ENCODE measurements around the gene MIR17HG.

Gene MIR17HG

DNA sequence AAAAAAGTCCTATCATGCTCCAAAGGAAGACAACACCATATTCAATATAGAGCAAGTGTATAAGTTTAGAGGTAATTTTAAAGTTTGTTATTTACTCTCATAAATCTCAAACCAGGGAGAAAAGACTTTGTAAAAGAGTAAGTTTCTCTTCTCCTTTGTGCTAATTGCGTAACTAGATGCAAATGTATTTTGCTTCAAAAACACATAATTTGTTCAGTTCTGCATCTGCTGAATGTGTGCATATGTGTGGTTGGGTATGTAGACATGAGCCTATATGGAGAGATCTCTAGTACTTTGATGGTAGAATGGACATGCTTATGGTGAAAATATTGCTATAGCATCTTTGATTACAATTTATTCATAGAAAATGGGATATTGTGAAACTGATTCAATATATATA is 17.8 kb upstream of the MIR17HG start:
- DNase-seq: no peak
- TF ChIP-seq EZH2 (optimal IDR thresholded peaks at IDR 0.05; ENCODE audit: low read depth, low read length): no peak
- TF ChIP-seq, protein P1, sequence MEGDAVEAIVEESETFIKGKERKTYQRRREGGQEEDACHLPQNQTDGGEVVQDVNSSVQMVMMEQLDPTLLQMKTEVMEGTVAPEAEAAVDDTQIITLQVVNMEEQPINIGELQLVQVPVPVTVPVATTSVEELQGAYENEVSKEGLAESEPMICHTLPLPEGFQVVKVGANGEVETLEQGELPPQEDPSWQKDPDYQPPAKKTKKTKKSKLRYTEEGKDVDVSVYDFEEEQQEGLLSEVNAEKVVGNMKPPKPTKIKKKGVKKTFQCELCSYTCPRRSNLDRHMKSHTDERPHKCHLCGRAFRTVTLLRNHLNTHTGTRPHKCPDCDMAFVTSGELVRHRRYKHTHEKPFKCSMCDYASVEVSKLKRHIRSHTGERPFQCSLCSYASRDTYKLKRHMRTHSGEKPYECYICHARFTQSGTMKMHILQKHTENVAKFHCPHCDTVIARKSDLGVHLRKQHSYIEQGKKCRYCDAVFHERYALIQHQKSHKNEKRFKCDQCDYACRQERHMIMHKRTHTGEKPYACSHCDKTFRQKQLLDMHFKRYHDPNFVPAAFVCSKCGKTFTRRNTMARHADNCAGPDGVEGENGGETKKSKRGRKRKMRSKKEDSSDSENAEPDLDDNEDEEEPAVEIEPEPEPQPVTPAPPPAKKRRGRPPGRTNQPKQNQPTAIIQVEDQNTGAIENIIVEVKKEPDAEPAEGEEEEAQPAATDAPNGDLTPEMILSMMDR (IDR thresholded peaks at IDR 0.05; ENCODE audit: low read length): no peak
- no peak for TF ChIP-seq EZH2phosphoT487 (IDR thresholded peaks at IDR 0.05; ENCODE audit: low read length)
- H3K4me3 ChIP-seq (ENCODE audit: low read length): no peak overlapping the region
- peaks cover 4% of the 10 kb centered on the region; the same call in 1 of the 2 replicates for H3K4me1 ChIP-seq (ENCODE audit: low read length)
- no peaks in the 10 kb centered on the region for H3K27me3 ChIP-seq (replicated peaks; ENCODE audit: insufficient read depth, low read length)
- no peak overlapping the region for H3K4me2 ChIP-seq (ENCODE audit: low read depth, low read length)
- no peak overlapping the region for H3K27ac ChIP-seq (ENCODE audit: low read length)
- no peaks in the 10 kb centered on the region for H3K79me2 ChIP-seq (ENCODE audit: low read length)
- H3K36me3 ChIP-seq (replicated peaks; ENCODE audit: insufficient read depth, low read length): no peaks in the 10 kb centered on the region
- no peak overlapping the region for H2AFZ ChIP-seq (ENCODE audit: low read length)
- H4K20me1 ChIP-seq (ENCODE audit: insufficient read depth, low read length): no peaks in the 10 kb centered on the region
- no peaks in the 10 kb centered on the region for H3K9me2 ChIP-seq (replicated peaks; ENCODE audit: insufficient read depth, low read length)
- no peaks in the 10 kb centered on the region for H3F3A ChIP-seq (ENCODE audit: insufficient read depth, low read length)
- H3K9ac ChIP-seq (ENCODE audit: low read length): no peak overlapping the region
- no peaks in the 10 kb centered on the region for H3K9me3 ChIP-seq (replicated peaks; ENCODE audit: insufficient read depth, low read length)

DNA sequence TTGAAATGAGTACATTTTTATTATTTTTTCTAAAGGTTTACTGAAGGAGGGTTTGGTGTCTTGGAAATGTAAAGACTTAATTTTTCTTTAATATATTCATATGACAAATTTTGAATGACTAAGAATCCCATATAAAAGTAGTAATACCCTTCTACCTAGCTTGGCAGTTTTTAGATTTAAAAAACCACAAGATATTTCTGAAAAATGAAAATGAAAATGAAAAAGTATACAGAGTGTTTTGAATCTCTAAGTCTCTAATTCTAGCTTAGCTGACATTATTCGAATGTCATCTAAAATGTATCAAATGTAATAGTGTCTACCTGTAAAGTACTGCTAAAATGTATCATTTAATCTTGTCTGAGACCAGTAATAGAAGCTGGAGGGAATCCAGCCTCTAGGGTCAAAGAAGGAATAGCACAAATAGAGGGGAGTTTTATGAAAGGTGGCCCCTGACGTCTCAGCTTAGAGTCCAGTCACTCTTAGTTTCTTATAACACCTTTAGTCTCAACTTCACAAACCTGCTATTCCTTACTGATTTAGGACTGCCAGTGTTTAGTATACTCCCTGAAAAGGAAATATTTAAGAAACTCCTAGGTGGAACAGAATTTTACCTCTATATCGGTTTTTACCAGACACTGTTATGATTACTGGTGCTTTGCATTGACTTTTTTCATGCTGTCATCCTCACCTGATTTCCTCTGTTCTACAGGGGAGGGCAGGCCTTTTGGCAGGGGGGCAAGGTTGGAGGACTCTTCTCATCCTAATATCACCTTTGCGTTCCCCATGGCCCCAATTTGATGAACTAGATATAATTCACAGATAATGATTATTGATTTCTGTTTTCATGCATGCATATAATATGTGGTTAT is 16.2 kb upstream of the MIR17HG start:
- no peaks in the 10 kb centered on the region for H3F3A ChIP-seq (ENCODE audit: insufficient read depth, low read length)
- no peaks in the 10 kb centered on the region for H4K20me1 ChIP-seq (ENCODE audit: insufficient read depth, low read length)
- H3K79me2 ChIP-seq (ENCODE audit: low read length): no peaks in the 10 kb centered on the region
- no peaks in the 10 kb centered on the region for H3K27me3 ChIP-seq (replicated peaks; ENCODE audit: insufficient read depth, low read length)
- peak; percentile 15 for DNase-seq
- H3K4me1 ChIP-seq (ENCODE audit: low read length): peaks cover 4% of the 10 kb centered on the region; the same call in 1 of the 2 replicates
- H3K36me3 ChIP-seq (replicated peaks; ENCODE audit: insufficient read depth, low read length): no peaks in the 10 kb centered on the region
- peak overlapping the region; percentile 83 for H2AFZ ChIP-seq (ENCODE audit: low read length)
- TF ChIP-seq, protein P1 (IDR thresholded peaks at IDR 0.05; ENCODE audit: low read length): no peak
- TF ChIP-seq EZH2 (optimal IDR thresholded peaks at IDR 0.05; ENCODE audit: low read depth, low read length) (no peak), EZH2phosphoT487 (IDR thresholded peaks at IDR 0.05; ENCODE audit: low read length) (no peak)
- H3K9me2 ChIP-seq (replicated peaks; ENCODE audit: insufficient read depth, low read length): no peaks in the 10 kb centered on the region
- H3K9me3 ChIP-seq (replicated peaks; ENCODE audit: insufficient read depth, low read length): no peaks in the 10 kb centered on the region
- H3K9ac ChIP-seq (ENCODE audit: low read length): peak overlapping the region; percentile 23; the same call in 1 of the 2 replicates
- peak overlapping the region; percentile 41 for H3K4me3 ChIP-seq (ENCODE audit: low read length)
- peak overlapping the region; percentile 85 for H3K4me2 ChIP-seq (ENCODE audit: low read depth, low read length)
- H3K27ac ChIP-seq (ENCODE audit: low read length): peak overlapping the region; percentile 55; the same call in 1 of the 2 replicates

DNA sequence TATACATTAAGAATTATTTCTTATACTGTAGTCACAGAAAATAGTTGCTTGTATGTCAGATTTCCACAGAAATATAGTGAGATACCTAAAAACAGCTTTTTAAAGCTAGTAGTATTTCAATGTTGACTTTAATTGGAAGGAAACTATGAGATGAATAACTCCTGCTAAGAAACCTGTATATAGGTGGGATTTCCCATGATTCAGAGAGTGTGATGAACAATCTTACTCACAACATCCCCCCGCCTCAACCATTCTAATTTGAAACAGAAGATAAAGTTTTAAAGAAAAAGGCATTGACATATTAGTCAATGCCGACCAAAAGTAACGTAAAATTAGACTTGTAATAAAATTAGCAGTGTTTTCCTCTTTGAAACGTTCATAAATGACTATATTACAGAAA is 1.4 kb upstream of the MIR17HG start:
- Histone ChIP-seq H3K4me1 (ENCODE audit: low read length) (peaks cover 13% of the 10 kb centered on the region; the same call in 1 of the 2 replicates), H3K9me3 (replicated peaks; ENCODE audit: insufficient read depth, low read length) (no peaks in the 10 kb centered on the region), H3K9me2 (replicated peaks; ENCODE audit: insufficient read depth, low read length) (no peaks in the 10 kb centered on the region), H3K27me3 (replicated peaks; ENCODE audit: insufficient read depth, low read length) (no peaks in the 10 kb centered on the region), H3K36me3 (replicated peaks; ENCODE audit: insufficient read depth, low read length) (peaks cover 3% of the 10 kb centered on the region; the same call in 1 of the 2 replicates), H3F3A (ENCODE audit: insufficient read depth, low read length) (peaks cover 10% of the 10 kb centered on the region), H3K4me2 (ENCODE audit: low read depth, low read length) (peak overlapping the region; percentile 67; the same call in 1 of the 2 replicates), H3K9ac (ENCODE audit: low read length) (no peak overlapping the region), H4K20me1 (ENCODE audit: insufficient read depth, low read length) (no peaks in the 10 kb centered on the region), H3K79me2 (ENCODE audit: low read length) (peaks cover 21% of the 10 kb centered on the region), H3K4me3 (ENCODE audit: low read length) (no peak overlapping the region), H2AFZ (ENCODE audit: low read length) (no peak overlapping the region), H3K27ac (ENCODE audit: low read length) (no peak overlapping the region)
- DNase-seq: no peak
- TF ChIP-seq, protein P1 (IDR thresholded peaks at IDR 0.05; ENCODE audit: low read length): no peak
- TF ChIP-seq EZH2phosphoT487 (IDR thresholded peaks at IDR 0.05; ENCODE audit: low read length): no peak
- TF ChIP-seq EZH2 (optimal IDR thresholded peaks at IDR 0.05; ENCODE audit: low read depth, low read length): no peak
